Islet precursor cell (in vitro differentiated cells): ENCODE measurements around the gene NPRL2.

Experiments
- DNase-seq: peaks from one replicate; pipeline ENCODE4 v3.0.0-alpha.2; 2018

Gene NPRL2

DNA sequence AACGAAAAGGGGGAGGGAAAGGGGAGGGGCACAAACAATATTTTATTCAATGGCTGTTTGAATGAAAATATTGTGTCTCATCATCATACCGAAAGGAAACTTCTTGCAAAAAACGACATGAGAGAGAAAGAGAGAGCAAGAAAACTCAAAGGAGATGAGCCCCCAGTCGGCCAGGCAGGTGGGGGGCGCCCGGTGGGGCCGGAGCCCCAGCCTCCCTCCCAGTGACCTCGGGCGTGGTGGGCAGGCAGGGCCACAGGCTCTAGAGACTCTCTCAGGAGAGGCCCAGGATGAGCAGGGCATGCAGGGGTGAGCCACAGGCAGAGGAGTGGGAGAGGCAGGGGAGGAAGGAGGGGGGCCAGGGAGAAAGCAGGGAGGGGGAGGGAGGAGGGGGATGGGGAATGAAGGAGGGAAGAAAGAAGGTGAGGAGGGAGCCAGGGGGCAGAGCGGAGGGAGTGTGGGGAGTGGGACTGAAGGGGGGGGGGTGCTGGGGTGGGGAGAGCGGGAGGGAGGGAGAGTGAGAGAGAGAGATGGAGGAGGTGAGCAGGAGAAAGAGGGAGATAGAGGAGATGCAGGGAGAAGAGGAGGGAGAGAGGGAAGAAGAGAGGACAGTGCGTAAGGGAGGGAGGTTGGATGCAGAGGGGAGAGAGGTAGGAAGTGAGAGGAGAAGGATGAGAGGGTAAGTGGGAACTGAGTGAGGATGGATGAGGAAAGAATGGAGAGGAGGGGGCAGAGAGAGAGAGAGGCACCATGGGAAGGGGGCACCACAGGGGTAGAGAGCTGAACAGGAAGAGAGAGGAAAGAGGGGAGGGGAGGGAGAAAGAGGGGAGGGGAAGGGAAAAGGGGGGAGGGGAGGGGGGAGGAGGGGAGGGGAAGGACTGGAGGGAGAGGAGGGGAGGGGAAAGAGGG is 22.8 kb upstream of the NPRL2 start:
- DNase-seq = no peak

DNA sequence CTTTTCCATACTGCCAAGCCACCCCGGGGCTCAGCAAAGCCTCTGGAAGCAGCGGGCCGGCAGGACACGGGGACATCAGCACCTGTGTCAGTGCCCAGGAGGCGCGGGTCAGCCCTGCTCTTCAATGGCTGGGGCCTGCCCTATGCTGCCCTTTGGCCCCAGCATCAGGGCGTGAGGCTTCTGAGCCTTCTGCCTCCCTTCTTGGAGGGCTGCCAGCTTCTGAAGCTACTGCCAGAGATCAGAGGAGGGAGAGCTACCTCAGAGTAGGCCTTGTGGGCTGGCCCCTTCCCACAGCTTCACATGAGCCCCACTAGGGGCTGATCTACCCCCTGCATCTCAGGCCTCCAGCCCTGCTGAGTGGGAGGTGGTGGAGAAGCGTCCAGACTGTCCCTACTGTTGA is 21.8 kb upstream of the NPRL2 start:
- no peak for DNase-seq

DNA sequence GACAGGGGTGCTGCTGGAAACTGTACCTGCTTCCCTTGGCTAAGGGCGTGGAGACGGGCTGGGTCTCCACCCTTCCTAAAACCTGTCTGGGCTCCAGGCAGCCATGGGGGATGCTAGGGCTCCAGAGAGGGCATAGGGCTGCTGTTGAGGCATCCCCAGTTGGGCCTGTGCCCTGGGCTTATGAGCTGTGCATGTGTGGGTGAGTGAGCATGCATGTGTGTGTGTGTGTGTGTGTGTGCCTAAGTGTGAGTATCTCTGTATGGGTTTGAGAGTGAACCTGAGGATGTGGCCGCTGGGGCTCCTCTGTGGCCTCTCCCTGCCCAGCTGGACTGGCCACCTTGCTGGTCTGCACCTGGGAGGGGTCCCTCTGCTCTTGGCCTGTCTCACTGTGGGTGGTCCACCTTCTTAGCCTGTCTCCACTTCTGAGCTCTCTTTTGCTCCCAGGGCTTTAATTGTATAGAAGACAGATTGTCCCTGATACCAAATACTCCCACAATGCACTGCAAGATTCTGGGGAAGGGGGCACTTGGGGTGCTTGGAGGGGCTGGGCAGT is 20.6 kb upstream of the NPRL2 start:
- DNase-seq = no peak

DNA sequence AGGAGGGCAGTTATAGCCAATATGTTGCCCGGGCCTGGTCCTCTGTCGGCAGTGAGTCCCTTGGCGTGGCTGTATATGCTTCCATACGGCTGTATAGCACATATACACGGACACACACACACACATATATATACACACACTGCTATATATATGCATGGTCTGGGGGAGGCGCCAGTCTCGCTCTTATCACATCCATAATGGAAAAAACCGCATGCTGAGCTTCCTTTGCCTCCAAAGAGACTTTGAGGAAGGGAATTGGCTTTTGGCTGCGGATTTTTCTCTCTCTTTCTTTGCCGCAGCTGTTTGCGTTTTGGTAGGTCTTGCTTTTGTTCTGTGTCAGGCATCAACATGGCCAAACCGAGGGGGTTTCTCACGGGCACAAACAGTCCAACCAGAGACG is 20.0 kb upstream of the NPRL2 start:
- DNase-seq = no peak

DNA sequence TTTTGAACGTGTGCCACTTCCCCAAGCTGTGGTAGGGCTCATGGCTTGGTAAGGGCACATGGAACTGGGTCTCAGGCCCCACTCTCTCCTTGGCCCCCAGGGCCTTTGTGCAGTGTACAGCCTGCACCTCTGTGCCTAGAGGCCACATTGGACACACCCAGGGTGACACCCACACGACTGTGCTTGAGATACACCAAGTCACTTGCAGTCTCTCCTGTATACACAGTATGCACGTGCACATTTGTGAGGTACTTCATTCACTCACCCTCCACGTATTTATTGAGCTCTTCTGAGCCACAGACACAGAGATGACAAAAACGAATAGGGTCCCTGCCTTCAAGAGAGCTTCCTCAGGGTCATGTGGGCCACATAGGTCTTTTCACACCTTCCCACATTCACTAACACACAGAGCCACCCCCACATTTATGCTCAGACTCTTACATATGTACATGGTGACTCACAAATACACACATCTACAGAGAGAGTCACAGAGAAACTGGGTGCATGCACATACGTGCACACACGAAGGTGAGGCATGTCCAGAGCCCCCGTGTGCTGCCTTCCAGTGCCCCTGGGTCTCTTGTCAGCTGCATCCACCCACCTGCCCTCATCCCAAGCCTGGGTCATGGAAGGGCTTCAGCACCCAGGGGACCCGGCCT is 18.6 kb upstream of the NPRL2 start:
- DNase-seq = no peak

DNA sequence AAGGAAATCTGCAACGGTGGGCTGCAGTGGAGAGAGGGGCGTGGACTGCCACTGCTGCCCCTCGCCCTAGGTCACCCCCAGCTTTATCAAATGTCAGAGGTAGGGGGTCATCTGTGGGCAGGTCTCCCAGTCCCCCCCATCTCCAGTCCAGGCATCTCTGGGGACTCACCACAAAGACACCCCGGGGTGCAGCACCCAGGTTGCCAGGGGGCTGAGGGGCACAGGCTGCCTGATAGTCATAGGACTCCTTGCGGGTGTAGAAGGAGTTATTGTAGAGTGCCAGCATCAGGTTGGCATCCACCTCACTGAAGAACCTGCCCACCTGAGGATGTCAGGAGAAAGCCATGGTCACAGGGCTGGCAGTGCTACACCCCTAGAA is 15.3 kb upstream of the NPRL2 start:
- no peak for DNase-seq

DNA sequence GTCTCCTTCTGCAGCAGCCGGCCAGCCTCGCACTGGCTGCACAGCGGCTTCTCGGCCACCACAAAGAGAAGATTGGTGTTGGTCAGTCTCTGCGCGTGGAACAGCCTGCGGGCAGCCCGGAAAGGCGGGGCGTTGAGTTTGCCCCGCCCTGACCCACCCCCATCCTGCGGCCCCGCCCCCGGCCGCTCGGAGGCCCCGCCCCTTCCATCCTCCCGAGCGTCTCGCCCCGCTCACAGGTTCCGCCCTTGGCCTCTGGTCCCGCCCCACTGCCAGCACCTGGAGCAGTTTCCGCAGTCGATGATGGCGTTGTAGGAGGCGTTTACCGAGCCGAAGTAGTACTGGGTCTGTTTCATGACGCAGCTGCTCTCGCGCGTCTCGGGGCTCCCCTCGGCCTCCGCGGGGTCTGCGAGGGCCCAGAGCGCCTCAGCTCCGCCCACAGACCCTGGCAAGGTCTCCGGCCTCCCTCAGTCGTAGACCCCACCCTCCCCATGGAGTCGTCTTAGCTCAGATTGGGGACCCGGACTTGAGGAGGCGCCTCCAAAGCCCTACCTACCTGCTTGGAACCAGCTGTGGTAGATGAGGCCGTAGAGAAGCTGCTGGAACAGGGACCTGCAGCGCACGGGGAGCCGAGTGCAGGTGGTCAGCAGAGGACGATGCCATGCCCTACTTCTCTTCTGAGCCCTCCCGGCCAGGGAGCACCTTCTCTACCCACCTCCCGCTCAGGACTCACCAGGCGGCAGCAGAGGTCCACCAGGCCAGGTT is 14.7 kb upstream of the NPRL2 start:
- peak; percentile 95 for DNase-seq

DNA sequence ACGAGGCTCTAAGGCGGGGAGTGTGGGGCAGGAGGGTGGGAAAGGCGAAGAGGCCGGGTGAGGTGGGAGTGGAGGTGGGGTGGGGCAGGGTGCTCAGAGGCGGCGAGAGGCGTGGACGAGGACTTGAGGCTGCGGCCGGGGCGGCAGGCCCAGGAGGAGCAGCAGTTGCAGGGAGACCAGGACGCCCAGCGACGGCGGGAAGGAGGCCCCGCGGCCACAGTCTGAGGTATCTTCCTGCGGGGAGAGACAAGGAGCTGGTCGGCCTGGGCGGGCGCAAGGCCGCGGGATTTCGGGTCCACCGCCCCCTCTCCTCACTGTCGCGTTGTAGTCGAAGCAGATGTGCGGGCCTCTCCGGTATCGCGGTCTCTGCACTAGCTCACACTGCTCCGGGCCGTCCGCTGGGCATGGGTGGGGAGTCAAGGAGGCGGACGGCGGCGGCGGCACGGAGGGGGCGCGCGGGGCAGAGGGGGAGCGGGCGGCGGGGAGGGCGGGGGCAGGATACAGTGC is 14.1 kb upstream of the NPRL2 start:
- DNase-seq = no peak

DNA sequence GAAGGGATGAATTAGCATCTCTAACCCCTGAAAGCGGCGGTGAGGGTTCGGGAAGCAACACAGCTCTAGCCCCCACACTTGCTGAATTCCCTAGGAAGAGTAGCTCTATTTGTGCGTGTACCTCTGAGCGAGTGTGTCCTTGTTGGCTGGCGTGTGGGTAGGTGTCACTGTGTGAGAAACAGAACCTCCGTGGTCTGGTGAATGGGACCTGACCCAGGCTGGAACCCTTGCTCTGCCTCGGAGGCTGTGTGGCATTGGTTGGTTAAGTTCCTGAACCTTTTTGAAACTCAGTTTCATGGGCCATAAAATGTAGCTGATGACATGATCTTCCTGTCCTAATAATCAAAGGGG is 9.2 kb upstream of the NPRL2 start:
- no peak for DNase-seq

DNA sequence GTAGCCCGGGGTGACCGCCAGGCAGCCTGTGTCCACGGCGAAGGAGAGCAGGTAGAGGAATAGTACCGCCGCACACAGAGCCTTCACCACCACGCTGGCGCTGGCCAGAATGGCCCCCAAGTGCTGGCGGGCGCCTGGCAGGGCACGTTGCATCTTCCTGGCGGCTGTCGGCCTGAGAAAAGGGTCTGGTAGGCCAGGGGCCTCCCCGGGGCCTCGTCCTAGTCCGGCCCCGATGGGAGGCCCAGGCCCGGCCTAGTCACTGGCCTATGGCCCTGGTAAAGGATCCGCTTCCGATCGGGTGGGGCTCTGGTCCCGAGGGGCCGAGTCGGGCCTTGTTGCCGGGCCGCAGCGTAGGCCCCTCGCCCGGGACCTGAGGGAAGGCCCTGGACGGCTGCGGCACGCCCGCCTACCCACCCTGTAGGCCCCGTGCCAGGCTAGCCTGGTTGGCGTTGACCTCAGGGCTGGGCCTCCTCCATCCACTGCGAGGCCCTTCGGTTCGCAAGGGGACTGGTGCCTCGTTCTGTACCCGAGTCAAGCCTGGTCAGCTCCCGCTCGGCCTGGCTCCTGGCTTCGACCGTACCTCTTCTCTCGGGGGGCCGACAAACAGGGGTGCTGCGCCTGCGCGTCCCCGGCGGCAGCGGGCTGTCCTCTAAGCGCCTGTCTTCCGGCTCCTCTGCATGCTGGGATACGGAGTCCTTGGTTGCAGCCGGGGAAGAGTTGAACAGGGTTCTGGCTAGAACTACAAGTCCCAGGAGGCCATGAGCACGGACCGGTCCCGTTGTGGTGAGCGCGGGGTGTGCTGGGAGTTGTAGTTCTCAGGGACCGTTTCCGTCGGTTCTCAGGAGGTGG is 8.6 kb upstream of the NPRL2 start, which contains the start of gene TMEM115:
Gene TMEM115 (minus strand): TSS at position 611 of the 849 bp plus-strand sequence. CDS start 458 bp downstream, at position 153.
- peak; percentile 99 for DNase-seq

DNA sequence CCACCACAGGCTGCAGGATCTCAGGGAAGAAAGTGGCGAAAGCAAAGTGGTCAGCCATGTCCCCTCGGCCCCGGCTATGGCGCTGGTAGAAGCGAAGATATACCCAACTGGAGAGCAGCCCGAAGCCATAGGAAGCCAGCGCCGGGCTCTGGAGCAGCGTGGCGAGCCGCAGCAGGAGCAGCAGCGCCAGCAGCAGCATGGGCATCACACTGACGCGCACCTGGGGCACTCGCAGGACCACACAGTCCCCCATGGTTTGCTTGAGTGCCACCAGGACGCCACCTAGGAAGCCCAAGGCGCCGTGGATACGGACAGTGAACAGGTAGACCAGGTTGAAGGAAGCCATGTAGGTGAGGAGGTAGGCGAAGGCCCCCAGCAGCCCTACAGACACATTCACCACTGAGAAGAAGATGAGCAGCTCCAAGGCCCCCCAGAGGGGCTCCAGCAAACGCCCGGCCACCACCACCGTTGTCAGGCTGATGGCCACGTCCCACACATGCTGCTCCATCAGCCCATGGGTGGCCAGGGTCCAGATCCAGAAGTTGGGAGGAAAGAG is 7.9 kb upstream of the NPRL2 start:
- no peak for DNase-seq

DNA sequence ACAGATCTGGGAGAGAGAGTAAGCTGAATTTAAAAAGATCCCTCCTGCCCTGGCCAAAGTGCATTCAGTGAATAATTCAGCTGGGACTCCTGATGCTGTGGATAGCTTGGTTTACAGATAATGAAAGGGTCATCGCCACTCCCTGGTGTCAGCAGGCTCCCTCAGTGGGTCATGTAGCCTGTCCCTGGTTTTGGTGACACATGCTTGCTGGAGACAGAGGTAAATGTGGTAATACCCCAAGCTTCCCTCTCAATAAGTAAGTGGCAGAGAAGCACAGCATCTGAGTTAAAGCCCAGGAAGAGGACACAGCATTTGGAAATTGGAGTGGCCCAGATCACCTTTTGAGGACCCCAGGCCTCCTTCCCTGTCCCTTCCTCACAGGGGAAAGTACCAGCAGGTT is 6.9 kb upstream of the NPRL2 start:
- no peak for DNase-seq

DNA sequence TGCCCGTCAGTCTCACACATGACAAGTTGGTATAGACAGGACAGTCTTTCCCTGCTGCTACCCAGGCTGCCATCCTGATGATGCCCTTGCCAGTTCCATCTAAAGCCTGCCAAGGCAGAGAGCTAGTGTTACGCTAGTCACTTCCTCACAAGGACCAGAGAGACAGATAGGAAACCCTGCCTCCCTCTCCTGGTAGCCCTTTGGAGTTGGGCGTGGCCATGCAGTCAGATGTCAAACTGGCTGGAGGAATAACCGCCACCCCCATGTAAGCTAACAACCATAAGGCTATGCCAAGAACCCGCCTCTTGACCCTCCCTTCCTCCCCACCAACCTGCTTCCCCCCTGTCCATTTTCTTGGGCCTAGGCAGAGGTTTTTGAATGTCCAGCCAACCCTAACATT is 6.0 kb upstream of the NPRL2 start:
- no peak for DNase-seq

DNA sequence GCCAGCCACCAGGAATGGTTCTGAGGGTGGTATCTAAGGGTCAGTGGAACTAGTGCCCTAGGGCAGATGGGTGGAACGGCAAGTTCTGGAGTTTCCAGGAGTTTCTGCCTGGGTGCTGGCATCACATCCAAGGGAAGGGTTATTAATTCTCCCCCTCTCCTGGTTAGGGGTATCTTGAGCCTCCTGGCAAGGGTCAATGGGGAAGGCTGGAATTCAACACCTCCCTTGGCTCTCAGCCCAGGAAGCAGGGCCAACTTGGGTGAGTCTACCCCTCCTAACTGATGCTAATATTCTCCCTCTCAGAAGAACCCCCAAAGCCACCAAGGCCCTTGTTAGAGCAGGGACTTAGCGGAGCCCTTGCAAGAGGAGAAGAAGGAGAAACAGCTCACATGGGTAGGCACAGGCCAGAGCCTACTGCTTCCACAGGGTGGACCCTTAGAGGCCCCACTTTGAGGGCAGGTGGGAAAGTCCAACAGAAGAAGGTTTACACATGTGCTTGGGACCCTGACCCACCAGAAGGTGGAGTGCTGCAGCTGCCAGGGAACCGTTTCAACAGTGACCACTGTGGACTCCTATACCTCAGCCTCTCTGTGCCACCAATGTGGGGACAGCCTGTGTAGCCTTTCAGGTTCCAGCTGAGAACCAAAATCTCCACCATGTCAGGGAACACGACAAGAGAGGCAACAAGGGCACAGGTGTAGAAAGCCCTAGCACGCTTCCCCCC is 5.4 kb upstream of the NPRL2 start:
- no peak for DNase-seq

DNA sequence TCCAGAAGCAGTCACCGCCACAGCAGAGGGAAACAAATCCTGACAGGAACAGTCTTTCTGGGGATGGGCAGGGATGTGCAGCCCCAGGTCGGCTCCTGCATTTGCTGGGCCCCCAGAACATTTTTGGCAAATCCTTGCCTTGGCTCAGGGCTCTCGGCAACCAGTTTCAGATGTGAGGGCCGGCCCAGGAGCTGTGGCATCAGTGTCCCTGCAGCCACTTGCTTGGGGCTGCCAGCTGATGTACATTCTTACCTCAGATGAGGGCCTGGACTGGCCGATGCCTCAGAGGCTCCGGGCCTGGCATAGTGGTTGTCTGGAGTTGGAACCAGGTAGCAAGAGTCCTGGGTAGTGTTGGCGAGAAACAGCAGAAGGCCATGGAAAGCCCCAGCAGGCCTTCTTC is 4.3 kb upstream of the NPRL2 start:
- DNase-seq = no peak

DNA sequence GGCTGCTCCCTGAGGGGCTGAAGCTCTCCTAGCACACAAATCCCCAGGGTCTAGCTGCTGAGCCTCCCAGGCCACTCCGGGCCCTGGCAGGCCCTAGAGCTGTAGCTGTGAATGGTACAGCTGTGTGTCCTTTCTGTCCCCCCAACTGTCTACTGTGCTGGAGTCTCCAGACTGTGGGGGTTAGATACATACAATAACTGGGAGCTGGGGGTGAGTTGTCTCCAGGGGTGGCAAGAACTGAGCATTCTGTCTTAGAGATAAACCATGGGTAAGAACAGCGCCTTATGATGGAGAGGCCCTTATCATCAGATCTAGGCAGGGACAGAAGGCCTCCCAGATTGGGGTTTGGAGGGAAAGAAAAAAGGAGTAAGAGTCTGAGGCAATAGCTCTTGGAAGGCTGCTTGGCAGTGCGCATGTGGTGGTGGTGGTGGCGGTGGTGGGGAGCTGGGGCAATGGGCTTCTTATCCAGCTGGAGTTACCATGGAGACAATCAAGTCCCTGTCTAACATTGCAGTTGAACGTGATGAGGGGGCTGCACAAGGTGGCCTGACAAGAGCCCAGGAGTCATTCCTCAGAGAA is 3.7 kb upstream of the NPRL2 start:
- DNase-seq = no peak

DNA sequence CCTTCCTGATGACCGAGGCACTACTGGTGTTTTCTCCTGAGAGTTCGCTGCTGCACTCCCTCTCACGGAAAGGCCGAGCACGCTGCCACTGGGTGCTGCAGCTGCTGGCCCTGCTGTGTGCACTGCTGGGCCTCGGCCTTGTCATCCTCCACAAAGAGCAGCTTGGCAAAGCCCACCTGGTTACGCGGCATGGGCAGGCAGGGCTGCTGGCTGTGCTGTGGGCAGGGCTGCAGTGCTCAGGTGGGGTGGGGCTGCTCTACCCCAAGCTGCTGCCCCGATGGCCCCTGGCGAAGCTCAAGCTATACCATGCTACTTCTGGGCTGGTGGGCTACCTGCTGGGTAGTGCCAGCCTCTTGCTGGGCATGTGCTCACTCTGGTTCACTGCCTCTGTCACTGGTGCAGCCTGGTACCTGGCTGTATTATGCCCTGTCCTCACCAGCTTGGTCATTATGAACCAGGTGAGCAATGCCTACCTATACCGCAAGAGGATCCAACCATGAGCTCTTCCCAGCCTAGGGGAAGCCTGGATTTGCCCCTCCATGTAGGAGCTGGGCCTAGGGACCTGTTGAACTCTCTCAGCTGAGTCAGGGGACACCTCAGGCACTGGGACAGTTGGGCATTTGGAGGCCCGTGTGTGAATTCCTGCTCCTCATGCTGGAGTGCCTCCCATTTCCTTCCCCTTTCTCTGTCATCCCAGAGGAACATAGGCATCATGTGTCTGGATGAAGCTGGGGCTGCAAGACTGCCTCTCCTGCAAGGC is 2.9 kb upstream of the NPRL2 start:
- DNase-seq = no peak

DNA sequence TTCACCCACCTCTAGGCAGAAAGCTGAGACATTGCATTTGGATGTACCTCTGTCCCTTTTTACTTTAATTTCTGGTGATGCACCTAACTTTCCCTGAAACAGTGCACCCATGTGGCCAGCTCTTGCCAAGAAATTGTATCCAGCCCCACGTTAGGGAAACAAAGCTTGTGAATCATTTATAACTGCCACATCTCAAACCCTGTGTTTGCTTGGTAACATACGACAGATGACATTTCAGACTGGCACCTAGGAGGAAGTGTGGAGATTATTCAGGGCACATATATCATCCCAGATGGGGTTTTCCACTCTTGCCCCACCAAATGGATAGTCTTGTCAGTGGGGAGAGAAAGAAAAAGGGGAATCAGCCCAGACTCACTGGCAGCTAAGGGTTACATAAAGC is 2.2 kb upstream of the NPRL2 start:
- DNase-seq = no peak

DNA sequence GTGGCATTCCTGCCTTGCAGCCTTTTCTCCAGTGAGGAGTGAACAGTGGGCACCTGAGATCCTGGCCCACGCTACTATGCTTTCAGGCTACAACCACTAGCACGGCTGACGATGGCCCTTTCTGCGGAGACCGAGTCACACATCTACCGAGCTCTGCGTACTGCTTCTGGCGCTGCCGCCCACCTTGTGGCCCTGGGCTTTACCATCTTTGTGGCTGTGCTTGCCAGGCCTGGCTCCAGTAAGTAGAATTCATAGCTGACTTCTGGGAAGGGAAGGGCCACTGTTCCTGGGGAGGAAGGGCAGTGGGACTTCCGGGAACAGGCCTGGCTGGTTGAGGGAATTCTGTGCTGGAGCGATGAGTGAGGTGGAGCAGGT is 735 bp upstream of the NPRL2 start:
- no peak for DNase-seq

DNA sequence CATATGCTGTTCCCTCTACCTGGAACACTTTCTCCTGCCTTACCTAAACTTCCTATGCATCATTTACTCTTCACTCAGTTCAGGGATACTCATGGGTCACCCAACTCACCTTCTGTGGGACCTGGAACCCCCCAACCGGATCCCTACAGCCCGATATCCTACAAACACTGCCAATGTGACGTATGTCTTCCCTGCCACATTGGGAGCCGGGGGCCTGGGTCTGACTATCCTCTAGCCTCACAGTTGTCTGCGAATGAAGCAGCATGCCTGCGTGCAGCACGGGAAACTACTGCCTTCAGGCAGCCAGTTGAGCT is 405 bp downstream of the NPRL2 start:
- no peak for DNase-seq
